DMS79 treated with DMSO at 0.1 percent for 48 hours (cell line): ENCODE results near the gene KRTAP9-6.
"Not testable (repeated sequence)": the region's sequence is repeated elsewhere in the genome, so short reads cannot be mapped to it uniquely, and the experiment has no call there.

Source experiments
- DNase-seq: peaks from one replicate; lab custom pipeline; 2025; lab: John Stamatoyannopoulos, UW

KRTAP9-6 gene

DNA sequence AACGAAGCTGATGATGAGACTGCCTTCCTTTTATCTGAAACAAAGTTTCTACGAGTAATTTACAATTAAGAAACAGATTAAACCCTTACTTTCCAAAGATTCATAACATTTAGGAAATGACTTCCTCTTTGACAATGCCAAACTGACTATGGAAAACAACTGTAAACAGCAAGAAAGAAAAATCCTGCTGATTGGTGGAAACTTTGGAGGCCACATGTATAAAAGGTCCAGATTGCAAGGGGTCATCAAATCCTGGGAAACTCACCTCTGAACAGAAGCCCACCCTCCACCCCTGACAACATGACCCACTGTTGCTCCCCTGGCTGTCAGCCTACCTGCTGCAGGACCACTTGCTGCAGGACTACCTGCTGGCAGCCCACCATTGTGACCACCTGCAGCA, at the start of gene KRTAP9-6:
Gene KRTAP9-6 (plus strand): TSS at position 301 of the 400 bp plus-strand sequence. CDS start 0 bp downstream, at position 301.
- no peak for DNase-seq

- no peak for DNase-seq
These were observed 49.5 kb upstream of the KRTAP9-6 start for GRCh38 chr17:41215681-41216080.

- DNase-seq, result no peak
These were observed 41.4 kb upstream of the KRTAP9-6 start for GRCh38 chr17:41223821-41224220.

DNA sequence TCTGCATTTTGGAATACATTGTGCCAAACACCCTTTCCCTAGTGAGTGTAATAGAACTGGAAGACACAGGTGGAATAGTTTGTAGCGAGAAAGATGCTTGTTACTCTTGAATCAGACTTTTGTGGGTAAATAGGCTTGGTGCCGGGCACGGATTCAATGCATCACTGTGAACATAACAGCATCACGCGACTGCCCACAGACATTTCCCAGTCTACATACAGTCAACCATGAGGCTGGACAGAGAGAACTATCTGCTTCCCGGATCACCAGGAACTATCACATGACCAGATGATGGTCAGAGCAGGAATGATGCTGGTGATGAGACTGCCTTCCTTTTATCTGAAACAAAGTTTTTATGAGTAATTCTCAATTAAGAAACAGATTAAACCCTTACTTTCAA, 39.1 kb upstream of the KRTAP9-6 start:
- no peak for DNase-seq

DNA sequence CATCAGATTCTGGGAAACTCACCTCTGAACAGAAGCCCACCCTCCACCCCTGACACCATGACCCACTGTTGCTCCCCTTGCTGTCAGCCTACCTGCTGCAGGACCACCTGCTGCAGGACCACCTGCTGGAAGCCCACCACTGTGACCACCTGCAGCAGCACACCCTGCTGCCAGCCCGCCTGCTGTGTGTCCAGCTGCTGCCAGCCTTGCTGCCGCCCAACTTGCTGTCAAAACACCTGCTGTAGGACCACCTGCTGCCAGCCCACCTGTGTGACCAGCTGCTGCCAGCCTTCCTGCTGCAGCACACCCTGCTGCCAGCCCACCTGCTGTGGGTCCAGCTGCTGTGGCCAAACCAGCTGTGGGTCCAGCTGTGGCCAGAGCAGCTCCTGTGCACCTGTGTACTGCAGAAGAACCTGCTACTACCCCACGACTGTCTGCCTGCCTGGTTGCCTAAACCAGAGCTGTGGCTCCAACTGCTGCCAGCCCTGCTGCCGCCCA, 38.5 kb upstream of the KRTAP9-6 start, which contains the start of gene KRTAP9-2:
Gene KRTAP9-2 (plus strand): TSS at position 51 of the 498 bp plus-strand sequence. CDS start 7 bp downstream, at position 58.
- DNase-seq, result not testable (repeated sequence)

- no peak for DNase-seq
These were observed 35.1 kb upstream of the KRTAP9-6 start for GRCh38 chr17:41230094-41230493.

GRCh38 chr17:41231731-41232130, 33.4 kb upstream of the KRTAP9-6 start:
- no peak for DNase-seq

DNA sequence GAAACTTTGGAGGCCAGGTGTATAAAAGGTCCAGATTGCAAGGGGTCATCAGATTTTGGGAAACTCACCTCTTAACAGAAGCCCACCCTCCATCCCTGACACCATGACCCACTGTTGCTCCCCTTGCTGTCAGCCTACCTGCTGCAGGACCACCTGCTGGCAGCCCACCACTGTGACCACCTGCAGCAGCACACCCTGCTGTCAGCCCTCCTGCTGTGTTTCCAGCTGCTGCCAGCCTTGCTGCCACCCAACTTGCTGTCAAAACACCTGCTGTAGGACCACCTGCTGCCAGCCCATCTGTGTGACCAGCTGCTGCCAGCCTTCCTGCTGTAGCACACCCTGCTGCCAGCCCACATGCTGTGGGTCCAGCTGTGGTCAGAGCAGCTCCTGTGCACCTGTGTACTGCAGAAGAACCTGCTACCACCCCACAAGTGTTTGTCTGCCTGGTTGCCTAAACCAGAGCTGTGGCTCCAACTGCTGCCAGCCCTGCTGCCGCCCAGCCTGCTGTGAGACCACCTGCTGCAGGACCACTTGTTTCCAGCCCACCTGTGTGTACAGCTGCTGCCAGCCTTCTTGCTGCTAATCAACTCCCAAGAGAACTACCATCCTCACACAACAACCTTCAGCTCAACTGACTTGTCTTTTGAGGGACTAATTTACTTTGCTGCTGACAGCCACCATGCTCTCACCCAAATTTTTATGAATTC, 32.6 kb upstream of the KRTAP9-6 start, which contains the start of gene KRTAP9-3:
Gene KRTAP9-3 (plus strand): TSS at position 51 of the 707 bp plus-strand sequence. CDS start 53 bp downstream, at position 104.
- not testable (repeated sequence) for DNase-seq

DNA sequence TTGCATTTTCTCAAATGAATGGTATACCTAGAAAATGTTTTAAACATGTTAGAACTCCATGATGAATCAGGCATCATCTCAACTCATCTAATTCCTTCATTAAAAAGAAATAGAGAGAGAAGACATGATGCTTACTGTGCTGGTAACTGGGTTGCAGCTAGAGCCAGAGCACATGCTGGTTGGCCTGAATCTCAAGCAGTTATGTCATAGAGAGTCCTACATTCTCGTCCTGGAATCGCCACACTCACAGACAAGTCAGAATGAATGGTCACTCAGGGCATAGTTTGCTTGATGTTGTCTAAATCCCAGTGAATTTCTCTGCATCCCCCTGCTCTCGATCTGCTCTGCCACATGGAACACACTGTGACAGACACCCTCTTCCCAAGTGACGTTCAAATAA, 28.1 kb upstream of the KRTAP9-6 start:
- DNase-seq, result not testable (repeated sequence)

GRCh38 chr17:41237949-41238437, 27.2 kb upstream of the KRTAP9-6 start, which contains the start of gene KRTAP9-8:
Gene KRTAP9-8, plus strand, starts transcription at chr17:41237999. Its CDS starts 53 bp downstream, at chr17:41238052.
- not testable (repeated sequence) for DNase-seq

GRCh38 chr17:41246995-41247787, 18.0 kb upstream of the KRTAP9-6 start:
- not testable (repeated sequence) for DNase-seq

- not testable (repeated sequence) for DNase-seq
These were observed 15.4 kb upstream of the KRTAP9-6 start, which contains the start of gene KRTAP9-4 for GRCh38 chr17:41249637-41250240. Gene KRTAP9-4, plus strand, starts transcription at chr17:41249687. Its CDS starts 34 bp downstream, at chr17:41249721.

DNA sequence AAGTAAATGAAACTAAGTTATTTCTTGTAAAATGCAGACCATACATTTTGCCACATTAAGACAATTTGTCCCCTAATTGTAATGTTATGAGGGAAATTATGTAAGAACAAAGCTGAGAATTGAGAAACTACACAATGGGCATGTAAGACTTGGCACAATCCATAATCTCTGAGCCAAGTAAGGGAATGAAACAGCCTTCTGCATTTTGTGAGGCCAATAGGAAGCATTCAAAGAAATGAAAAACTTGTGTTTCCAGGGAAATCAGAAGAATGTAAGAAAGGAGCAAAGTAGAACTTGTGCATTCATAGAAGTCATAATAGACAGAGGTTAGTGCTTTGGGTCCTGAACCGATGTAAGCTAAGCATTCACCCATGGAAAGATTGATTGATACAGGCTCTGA, 13.9 kb upstream of the KRTAP9-6 start:
- no peak for DNase-seq

DNA sequence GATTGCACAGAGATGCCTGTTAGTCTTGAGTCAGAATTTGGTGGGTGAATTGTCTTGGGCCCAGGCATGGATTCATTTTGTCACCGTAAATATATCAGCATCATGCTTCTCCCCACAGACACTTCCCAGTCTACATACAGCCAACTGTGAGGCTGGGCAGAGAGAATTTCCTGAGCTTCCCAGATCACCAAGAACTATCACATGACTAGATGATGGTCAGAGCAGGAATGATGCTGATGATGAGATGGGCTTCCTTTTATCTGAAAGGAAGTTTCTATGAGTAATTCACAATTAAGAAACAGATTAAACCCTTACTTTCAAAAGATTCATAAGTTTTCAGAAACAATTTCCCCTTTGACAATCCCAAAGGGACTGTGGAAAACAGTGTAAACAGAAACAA, 10.3 kb upstream of the KRTAP9-6 start:
- no peak for DNase-seq

DNA sequence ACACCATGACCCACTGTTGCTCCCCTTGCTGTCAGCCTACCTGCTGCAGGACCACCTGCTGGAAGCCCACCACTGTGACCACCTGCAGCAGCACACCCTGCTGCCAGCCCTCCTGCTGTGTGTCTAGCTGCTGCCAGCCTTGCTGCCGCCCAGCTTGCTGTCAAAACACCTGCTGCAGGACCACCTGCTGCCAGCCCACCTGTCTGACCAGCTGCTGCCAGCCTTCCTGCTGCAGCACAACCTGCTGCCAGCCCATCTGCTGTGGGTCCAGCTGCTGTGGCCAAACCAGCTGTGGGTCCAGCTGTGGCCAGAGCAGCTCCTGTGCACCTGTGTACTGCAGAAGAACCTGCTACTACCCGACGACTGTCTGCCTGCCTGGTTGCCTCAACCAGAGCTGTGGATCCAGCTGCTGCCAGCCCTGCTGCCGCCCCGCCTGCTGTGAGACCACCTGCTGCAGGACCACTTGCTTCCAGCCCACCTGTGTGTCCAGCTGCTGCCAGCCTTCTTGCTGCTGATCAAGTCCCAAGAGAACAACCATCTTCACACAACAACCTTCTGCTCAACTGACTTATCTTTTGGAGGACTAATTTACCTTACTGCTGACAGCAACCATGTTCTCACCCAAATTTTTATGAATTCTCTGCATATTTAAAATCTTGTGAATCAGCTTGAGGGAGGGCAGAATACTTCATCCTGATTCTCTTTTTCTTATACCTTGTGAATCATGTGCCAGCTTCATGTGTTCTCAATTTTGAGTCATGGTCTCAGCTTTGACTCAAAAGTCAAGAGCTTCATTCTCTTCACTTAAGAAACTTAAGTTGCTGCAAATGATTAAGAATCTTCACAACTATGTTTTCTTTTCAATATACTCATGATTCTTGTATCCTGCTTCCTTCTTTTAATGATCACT, 9.5 kb upstream of the KRTAP9-6 start, which contains the start of gene KRTAP9-9:
Gene KRTAP9-9 (plus strand): TSS at position 4 of the 910 bp plus-strand sequence.
- DNase-seq, result not testable (repeated sequence)

- DNase-seq, result no peak
These were observed 8.9 kb upstream of the KRTAP9-6 start for GRCh38 chr17:41256291-41256685.

GRCh38 chr17:41258406-41258805, 6.8 kb upstream of the KRTAP9-6 start:
- no peak for DNase-seq

GRCh38 chr17:41263212-41263611, 2.0 kb upstream of the KRTAP9-6 start:
- no peak for DNase-seq

- DNase-seq, result no peak
These were observed 579 bp upstream of the KRTAP9-6 start for GRCh38 chr17:41264599-41264998.

- DNase-seq, result no peak
These were observed 2.5 kb downstream of the KRTAP9-6 start for GRCh38 chr17:41267711-41268110.

GRCh38 chr17:41271323-41271722, 6.1 kb downstream of the KRTAP9-6 start:
- not testable (repeated sequence) for DNase-seq
